ENCODE data around the gene RPL23. TPM values are rescaled to one million over a fixed set of nuclear protein-coding genes. Genes with fewer than 3 reads are reported as not detected.

The RPL23 gene
- total RNA-seq, 1 donor: 1,618 TPM

DNA sequence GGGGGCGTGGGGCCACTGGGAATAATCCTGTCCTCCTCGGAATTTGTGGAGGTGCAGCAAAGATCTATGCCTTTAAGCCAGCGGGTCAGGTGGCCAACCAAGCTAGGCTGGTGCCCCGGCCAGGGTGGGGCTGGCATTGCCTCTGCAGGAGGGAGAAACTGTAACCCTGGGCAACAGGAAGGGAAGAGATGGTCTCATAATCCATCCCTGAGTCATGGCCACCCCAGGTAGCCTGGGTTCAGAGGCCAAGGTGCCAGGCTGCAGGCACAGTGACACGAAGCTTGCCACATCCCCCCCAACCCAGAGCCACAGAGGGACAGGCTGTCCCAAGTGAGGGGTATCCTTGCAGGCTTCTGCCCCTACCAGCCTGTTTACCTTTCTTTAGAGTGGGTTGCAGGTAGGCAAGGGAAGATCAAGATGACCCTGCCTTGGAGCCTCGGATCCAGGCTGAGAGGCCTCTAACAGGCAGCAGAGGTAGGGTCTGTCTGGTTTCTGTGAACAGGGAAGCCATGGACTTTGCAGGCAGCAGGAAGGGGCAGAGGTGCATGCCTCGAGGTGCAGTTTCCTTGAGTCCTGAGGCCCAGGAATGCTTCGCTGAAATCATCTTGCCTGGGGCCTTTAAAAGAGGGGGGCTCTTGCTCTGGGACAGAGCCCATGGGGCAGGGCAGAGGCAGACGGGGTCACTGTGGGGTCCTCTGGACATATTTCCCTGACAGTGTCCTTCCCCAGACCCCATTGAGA, 20.3 kb upstream of the RPL23 start:
- H3K4me3 ChIP-seq (ENCODE audit: low read length): no peak overlapping the region
- no peaks in the 10 kb centered on the region for H3K27me3 ChIP-seq (ENCODE audit: insufficient read depth, low read length)
- H3K4me1 ChIP-seq (ENCODE audit: insufficient read depth, low read length): peaks cover 72% of the 10 kb centered on the region
- H3K9me3 ChIP-seq (ENCODE audit: low read depth, low read length): no peaks in the 10 kb centered on the region

DNA sequence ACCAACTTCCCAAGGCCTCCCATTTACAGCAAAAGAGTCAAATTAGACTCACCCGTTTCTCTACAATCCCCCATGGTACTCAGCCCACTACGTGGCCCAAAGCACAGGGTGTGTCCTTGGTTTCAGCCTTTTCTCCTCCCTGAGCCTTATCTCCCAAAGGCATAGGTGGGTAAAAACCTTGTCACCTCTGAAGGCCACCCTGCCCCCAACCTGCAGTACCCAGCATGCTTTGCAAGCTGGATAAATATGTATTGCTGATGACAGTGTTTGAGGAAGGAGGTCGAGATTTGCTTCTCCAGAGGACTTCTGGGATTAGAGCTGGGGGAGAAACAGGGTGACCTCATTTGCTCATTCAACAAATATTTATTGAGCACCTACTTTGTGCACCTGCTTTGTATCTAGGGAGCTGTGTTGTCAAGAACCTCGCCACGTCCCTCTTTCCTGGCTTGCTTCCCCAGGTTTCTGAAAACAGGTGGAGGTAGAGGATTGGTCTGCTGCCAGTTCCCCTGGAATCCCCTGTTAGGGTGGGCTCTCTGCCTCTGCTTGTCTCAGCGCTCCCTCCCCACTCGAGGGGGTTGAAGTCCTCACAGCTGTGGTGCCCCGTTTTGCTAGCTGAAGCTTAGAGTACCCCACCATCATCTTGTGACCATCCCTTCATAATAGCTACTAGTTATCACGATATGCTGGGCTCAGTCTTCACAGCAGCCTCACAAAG, 19.3 kb upstream of the RPL23 start:
- Histone ChIP-seq H3K4me1 (ENCODE audit: insufficient read depth, low read length) (peaks cover 70% of the 10 kb centered on the region), H3K27me3 (ENCODE audit: insufficient read depth, low read length) (no peaks in the 10 kb centered on the region), H3K9me3 (ENCODE audit: low read depth, low read length) (no peaks in the 10 kb centered on the region), H3K4me3 (ENCODE audit: low read length) (no peak overlapping the region)

DNA sequence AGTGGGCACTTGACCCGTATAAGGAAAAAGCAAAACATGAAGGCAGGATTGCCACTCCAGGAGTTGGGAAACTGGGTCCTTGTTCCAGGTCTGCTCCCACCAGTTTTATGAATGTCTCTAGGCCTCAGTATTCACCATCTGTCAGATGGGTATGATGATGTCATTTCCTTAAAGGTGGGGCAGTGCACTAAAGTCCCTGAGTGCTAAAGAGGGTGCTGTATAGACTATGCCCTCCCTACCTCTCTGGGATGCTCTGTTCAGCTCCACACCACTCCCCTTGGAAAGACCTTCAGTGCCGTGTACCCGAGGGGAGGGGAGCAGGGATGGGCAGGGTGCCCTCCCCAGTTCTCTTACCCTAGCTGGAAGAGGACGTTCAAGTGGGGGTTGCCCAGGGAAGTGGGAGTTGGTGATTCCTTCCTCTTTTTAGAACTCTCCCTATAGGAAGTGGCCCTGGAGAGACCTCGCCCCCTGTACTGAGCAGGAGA, 18.5 kb upstream of the RPL23 start:
- H3K4me1 ChIP-seq (ENCODE audit: insufficient read depth, low read length): peaks cover 69% of the 10 kb centered on the region
- no peaks in the 10 kb centered on the region for H3K27me3 ChIP-seq (ENCODE audit: insufficient read depth, low read length)
- no peaks in the 10 kb centered on the region for H3K9me3 ChIP-seq (ENCODE audit: low read depth, low read length)
- peak overlapping the region; percentile 100 for H3K4me3 ChIP-seq (ENCODE audit: low read length)

DNA sequence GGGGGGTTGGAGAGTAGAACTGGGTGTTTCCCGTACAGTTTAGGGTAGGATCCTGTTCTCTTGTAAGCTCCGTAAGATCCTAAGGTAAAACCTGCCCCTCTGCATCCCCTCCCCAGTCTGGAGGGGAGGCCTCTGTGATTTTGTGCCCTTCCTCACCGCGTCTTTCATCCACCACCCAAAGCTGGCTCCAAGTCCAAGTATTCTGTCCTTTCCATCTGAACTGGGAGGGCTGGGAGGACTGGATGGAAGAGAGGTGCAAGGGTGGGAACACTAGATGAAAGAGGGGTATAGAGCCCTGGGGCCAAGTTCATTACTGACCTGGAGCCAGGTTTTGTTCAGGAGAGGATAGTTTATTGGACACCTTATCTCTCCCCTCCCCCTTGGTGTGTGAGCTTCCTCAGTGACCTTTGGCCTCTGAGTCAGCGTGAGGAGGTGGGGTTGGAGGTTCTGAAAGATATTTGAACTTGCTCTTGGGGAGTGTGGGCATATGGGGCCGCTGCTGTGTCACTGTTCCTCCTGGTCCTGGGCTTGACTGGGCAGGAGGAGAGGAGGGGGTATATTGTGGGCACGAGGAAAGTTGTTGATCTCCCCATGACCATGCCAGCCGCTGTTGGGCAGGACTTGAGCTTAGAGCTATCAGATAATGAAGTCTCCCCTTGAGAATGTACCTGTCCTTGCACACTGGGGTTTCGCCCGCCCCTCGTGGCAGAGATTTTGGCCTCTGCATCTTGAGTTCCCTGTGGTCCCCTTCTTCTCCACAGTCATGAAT, 17.9 kb upstream of the RPL23 start:
- H3K9me3 ChIP-seq (ENCODE audit: low read depth, low read length): no peaks in the 10 kb centered on the region
- peaks cover 67% of the 10 kb centered on the region for H3K4me1 ChIP-seq (ENCODE audit: insufficient read depth, low read length)
- H3K27me3 ChIP-seq (ENCODE audit: insufficient read depth, low read length): no peaks in the 10 kb centered on the region
- H3K4me3 ChIP-seq (ENCODE audit: low read length): peak overlapping the region; percentile 100

DNA sequence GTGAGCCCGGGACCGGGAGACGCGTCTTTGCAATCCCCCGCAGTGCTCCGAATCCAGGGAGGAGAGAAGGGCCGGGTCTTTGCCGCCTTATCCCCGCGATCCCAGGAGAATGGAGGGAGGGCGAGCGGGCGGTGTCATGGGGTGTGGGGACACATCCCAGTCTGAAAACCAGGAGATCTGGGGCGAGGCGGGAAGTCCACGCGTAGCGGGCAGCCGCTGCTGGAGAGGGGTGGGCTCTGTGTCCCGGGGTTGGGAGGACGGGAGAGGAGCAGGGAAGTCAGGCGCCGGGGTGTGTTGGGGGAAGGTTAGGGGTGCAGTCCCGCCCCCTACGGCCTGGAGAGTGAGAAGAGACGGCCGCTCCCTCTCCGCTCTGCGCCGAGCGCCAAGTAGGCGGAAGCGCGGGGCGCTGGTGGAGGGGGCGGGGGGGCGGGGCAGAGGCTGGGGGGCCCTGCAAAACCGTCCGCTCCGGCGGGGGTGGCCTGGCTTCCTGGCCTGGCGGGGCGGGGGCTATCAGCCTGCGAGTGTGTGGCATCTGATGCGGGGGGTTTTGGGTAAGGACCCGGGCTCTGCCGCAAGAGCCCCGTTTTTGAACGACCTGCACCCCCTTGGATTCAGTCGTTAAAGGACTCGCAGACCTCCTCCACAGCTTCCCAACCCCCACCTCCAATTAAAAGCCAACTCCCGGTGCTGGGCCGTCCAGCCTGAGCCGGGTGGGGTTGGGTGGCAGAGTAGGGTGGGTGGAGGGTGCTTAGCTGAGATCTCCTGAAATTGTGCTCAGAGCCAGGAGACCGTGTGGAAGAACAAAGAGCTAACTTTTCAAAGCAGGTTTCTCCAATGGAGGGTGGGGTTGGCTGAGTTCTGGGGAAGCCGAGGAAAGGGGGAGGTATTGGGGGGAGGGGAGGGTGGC, 17.0 kb upstream of the RPL23 start:
- Histone ChIP-seq H3K4me1 (ENCODE audit: insufficient read depth, low read length) (peaks cover 63% of the 10 kb centered on the region), H3K4me3 (ENCODE audit: low read length) (peak overlapping the region; percentile 100), H3K9me3 (ENCODE audit: low read depth, low read length) (no peaks in the 10 kb centered on the region), H3K27me3 (ENCODE audit: insufficient read depth, low read length) (no peaks in the 10 kb centered on the region)

DNA sequence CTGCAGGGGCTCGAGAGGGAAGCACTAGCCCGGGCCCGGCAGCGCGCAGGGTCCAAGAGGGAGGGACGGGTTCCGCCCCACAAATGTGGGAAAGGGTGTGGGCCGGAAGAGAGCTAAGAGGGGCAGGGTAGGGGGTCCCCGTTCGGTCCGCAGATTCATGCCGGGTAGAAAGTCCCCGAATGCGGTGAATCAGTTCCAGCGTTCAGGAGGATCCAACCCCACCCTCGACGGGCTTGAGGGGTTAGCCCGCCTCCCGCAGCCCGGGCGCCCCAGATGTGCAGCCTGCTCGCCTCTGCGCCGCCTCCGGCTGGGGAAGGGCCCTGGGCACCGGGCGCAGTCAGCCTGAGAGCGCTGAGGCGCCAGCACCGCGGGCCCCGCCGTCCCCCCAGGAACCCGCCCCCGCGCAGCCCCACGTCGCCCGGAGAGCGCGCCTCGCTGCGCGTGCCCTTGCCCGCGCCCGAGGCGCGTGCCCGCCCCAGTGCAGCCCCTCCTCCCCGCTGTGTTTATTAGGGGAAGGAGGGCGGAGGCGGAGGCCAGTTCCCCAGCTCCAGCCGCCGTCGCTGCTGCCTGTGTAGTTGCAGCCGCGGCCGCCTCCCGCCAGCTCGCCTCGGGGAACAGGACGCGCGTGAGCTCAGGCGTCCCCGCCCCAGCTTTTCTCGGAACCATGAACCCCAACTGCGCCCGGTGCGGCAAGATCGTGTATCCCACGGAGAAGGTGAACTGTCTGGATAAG, 16.2 kb upstream of the RPL23 start, which contains the start of gene LASP1:
TSS of gene LASP1 (plus strand) at position 533 of the 733 bp plus-strand sequence. CDS start at position 665, 132 bp downstream.
- no peaks in the 10 kb centered on the region for H3K9me3 ChIP-seq (ENCODE audit: low read depth, low read length)
- peak within 1 kb of the TSS; percentile 100 for H3K4me3 ChIP-seq (ENCODE audit: low read length)
- peaks cover 55% of the 10 kb centered on the region for H3K4me1 ChIP-seq (ENCODE audit: insufficient read depth, low read length)
- H3K27me3 ChIP-seq (ENCODE audit: insufficient read depth, low read length): no peaks in the 10 kb centered on the region

DNA sequence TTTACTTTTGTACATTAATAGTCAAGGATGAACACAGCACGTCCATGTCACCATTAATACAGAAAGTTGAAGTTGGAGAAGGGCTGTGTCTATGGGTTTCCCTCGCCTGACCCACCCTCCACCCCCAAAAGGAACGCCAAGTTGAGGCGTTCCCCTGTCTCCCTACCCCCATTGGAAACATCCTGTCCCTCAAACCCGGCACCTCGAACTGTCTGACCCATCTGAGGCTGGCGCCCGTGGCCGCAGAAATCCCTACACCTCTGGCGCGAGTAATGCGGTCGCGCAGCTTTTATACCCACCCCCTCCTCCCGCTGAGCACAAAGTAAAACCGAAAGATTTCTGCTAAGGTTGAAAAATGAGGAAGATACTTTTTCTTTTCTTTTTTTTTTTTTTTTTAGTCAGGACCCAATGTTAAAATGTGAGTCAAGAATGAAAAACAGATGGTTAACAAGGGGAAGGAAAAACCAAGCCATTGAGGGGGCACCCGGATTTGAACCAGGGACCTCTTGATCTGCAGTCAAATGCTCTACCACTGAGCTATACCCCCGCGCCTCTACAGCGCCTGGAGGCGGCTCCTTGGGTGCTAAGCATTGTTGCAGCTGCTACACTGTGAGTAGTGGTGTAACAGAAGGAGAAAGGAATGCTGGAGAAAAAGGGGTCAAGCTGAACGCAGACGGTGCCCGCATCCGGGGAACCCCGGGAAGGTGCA, 15.4 kb upstream of the RPL23 start:
- H3K27me3 ChIP-seq (ENCODE audit: insufficient read depth, low read length): no peaks in the 10 kb centered on the region
- peak overlapping the region; percentile 100 for H3K4me3 ChIP-seq (ENCODE audit: low read length)
- peaks cover 48% of the 10 kb centered on the region for H3K4me1 ChIP-seq (ENCODE audit: insufficient read depth, low read length)
- H3K9me3 ChIP-seq (ENCODE audit: low read depth, low read length): no peaks in the 10 kb centered on the region

DNA sequence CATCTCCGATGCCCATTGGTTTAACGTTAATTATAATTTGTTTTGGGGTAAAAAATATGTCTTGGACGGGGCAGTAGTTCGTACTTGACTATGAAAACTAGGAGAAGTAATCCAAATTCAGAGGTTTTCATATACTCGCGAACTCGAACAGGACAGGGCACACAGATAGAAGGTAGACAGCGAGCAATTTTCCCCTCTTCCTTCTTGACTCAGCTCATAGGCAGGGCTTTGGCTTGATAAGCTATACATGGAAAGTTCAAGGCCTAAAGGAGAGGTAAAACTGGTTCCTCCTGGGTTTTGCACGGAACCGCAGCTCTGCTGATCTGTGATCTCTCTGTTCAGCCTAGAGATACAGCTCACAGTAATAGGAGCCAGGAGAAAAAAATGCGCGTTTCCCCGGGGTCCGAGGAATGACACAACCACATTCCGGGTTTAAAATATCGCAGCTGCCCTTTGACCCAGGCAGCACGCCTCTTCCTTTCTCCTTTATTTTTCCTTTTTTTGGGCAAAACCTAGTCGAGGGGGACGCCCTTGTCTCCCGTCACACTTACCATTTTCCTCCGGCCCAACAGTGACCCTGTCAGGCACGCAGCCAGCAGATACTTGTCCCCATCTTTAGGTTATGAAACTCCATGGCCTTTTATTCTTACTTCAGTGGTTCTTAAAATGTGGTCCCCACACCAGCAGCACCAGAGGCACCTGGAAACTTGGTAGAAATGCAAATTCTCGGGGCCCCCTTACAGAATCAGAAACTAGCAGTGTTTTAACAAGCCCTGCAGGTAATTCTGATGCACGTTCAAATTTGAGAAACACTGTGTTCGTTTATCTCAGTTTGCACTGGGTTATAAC, 14.7 kb upstream of the RPL23 start:
- Histone ChIP-seq H3K27me3 (ENCODE audit: insufficient read depth, low read length) (no peaks in the 10 kb centered on the region), H3K4me1 (ENCODE audit: insufficient read depth, low read length) (peaks cover 40% of the 10 kb centered on the region), H3K4me3 (ENCODE audit: low read length) (peak overlapping the region; percentile 100), H3K9me3 (ENCODE audit: low read depth, low read length) (no peaks in the 10 kb centered on the region)

DNA sequence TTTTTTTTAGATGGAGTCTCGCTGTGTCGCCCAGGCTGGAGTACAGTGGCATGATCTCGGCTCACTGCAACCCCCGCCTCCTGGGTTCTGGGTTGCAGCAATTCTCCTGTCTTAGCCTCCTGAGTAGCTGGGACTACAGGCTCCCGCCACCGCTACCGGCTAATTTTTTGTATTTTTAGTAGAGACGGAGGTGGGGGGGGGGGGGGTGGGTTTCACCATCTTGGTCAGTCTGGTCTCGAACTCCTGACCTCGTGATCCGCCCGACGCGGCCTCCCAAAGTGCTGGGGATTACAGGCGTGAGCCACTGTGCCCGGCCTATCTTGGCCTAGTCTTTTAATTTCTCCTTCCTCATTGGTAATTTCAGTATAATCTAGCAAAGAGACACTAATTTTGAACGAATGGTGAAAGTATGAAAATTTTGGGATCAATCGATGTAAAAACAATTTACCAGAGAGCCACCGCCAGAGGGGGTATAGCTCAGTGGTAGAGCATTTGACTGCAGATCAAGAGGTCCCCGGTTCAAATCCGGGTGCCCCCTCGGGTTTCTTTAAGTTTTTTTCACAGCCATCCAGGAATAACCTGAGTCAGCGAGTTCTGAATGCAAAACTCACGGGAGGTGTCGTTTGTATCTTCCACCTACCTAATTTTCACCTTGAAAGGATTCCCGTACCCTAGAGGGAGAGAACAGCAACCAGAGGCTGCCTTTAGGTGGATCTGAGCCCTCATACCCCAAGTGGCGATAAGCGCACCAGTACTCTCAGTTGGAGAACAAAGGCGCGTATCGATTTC, 13.9 kb upstream of the RPL23 start:
- no peaks in the 10 kb centered on the region for H3K27me3 ChIP-seq (ENCODE audit: insufficient read depth, low read length)
- peak overlapping the region; percentile 100 for H3K4me3 ChIP-seq (ENCODE audit: low read length)
- H3K9me3 ChIP-seq (ENCODE audit: low read depth, low read length): no peaks in the 10 kb centered on the region
- peaks cover 32% of the 10 kb centered on the region for H3K4me1 ChIP-seq (ENCODE audit: insufficient read depth, low read length)

DNA sequence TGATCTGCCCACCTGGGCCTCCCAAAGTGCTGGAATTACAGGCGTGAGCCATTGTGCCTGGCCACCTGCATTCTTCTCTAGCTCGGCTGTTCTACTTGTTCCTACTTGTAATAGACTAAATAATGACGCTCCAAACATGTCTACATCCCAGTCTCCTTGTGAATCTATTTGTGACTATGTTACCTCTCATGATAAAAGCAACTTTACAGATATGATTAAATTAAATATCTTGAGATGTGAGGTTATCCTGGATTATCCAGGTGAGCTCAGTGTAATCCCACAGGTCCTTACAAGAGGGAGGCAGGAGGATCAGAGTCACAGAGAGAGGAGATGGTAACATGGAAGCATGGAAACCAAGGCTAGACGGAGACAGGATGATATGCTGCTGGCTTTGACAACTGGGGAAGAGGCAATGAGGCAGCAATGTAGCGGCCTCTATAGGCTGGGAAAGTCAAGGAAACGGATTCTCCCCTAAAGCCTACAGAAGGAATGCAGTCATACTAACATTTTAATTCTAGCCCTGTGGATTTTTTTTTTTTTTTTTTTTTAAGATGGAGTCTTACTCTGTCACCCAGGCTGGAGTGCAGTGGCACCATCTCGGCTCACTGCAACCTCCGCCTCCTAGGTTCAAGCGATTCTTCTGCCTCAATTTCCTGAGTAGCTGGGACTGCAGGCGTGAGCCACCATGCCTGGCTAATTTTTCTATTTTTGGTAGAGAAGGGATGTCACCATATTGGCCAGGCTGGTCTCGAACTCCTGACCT, 11.3 kb upstream of the RPL23 start:
- H3K27me3 ChIP-seq (ENCODE audit: insufficient read depth, low read length): no peaks in the 10 kb centered on the region
- peaks cover 18% of the 10 kb centered on the region for H3K4me1 ChIP-seq (ENCODE audit: insufficient read depth, low read length)
- H3K9me3 ChIP-seq (ENCODE audit: low read depth, low read length): no peaks in the 10 kb centered on the region
- H3K4me3 ChIP-seq (ENCODE audit: low read length): no peak overlapping the region

DNA sequence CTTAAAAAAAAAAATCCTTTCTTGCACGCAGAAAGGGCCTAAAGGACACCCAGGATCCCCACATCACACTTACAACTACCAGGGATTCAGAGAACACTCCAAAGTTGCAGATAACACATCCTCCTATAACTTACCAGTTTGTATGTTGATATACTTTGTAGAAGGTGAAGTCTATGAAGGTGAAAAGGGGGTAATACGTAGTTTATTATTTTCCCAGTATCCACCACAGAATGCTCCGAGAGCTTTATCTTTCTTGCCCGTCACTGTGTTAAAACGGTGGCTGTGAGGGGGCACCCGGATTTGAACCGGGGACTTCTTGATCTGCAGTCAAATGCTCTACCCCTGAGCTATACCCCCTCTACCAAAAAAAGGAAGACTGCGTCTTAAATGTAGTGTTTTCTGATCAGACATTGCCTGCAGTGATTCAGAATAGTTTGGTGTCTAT, 7.9 kb upstream of the RPL23 start:
- no peaks in the 10 kb centered on the region for H3K9me3 ChIP-seq (ENCODE audit: low read depth, low read length)
- H3K27me3 ChIP-seq (ENCODE audit: insufficient read depth, low read length): no peaks in the 10 kb centered on the region
- no peak overlapping the region for H3K4me3 ChIP-seq (ENCODE audit: low read length)
- H3K4me1 ChIP-seq (ENCODE audit: insufficient read depth, low read length): peaks cover 8% of the 10 kb centered on the region

Measured in mononuclear cell (primary cell).